MCF 10A (cell line): Measurements from ENCODE around the gene CSNK1G2. TPM values are rescaled to one million over a fixed set of nuclear protein-coding genes. Genes with fewer than 3 reads are reported as not detected.

Experiments
- BruUV-seq: library from RNA; stranded (reverse); fragments of 400-500 nt; replicated peaks from 2 replicates; lab custom pipeline; 2021; lab: Mats Ljungman, UMichigan
- CTCF ChIA-PET: fragments of 300-600 bp; sonication (Branson Sonifier 250); formaldehyde crosslinking; extraction: SDS; loops from one replicate; lab custom pipeline; 2021; ENCODE audit warnings: antibody characterized with exemption, inconsistent platforms; lab: Yijun Ruan, JAX
- POLR2A ChIA-PET: fragments of 300-600, 350-650 bp; sonication (Branson Sonifier 250); formaldehyde crosslinking; extraction: SDS; loops from one replicate; lab custom pipeline; 2020; ENCODE audit warnings: antibody characterized with exemption, inconsistent platforms; lab: Yijun Ruan, JAX
- DNase-seq: peaks from one replicate; pipeline ENCODE4 v3.0.0-alpha.2; 2018; ENCODE audit not compliant: unreplicated experiment
- H3K27ac Mint-ChIP-seq: one replicate; pipeline ENCODE4 v1.8.0; 2022; ENCODE audit warnings: mild to moderate bottlenecking, low read depth, mixed read lengths; ENCODE audit not compliant: unreplicated experiment
- H3K27me3 Mint-ChIP-seq: one replicate; pipeline ENCODE4 v1.8.0; 2022; ENCODE audit warnings: mixed read lengths; ENCODE audit not compliant: insufficient read depth, unreplicated experiment
- H3K36me3 Mint-ChIP-seq: one replicate; pipeline ENCODE4 v1.8.0; 2022; ENCODE audit warnings: mild to moderate bottlenecking, moderate library complexity, mixed read lengths; ENCODE audit not compliant: insufficient read depth, unreplicated experiment
- H3K4me1 Mint-ChIP-seq: one replicate; pipeline ENCODE4 v1.8.0; 2022; ENCODE audit warnings: mixed read lengths; ENCODE audit not compliant: insufficient read depth, unreplicated experiment
- H3K4me3 Mint-ChIP-seq: one replicate; pipeline ENCODE4 v1.8.0; 2022; ENCODE audit warnings: mild to moderate bottlenecking, moderate library complexity, mixed read lengths; ENCODE audit not compliant: unreplicated experiment
- H3K9me3 Mint-ChIP-seq: one replicate; pipeline ENCODE4 v1.8.0; 2022; ENCODE audit warnings: mixed read lengths; ENCODE audit not compliant: unreplicated experiment
- CTCF ChIP-seq: fragments of 200-600 bp; IDR thresholded peaks from one replicate; pipeline ENCODE4 v1.8.0; 2022; ENCODE audit warnings: antibody characterized with exemption, mild to moderate bottlenecking; ENCODE audit not compliant: unreplicated experiment
- intact Hi-C: fragments of 100-400 bp; cut with micrococcal nuclease; formaldehyde crosslinking; loops from 2 replicates; pipeline ENCODE4 v1.14.1; 2022
- total RNA-seq: library from RNA; stranded (reverse); gene quantifications from 2 replicates; pipeline ENCODE4 v1.2.3, GENCODE V29; 2022

Gene CSNK1G2
- total RNA-seq, 1 experiment from 2014 or later = 48.5 TPM

DNA sequence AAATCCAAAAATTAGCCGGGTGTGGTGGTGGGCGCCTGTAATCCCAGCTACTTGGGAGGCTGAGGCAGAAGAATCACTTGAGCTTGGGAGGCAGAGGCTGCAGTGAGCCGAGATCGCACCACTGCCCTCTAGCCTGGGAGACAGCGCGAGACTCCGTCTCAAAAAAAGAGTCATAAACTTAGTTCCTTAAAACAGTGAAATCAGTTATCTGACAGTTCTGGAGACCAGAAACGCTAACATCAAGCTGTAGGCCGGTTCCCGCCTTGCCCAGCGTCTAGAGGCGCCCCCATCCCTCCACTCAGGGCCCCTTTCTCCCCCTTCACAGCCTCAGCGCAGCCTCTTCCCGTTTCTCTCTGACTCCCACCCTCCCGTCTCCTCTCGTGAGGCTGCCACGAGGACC lies 23.8 kb upstream of the CSNK1G2 start:
- BruUV-seq = no TSS peak
- ChIA-PET CTCF (no interaction called here), POLR2A (no interaction called here)
- H3K27me3 Mint-ChIP-seq = no peaks in the 10 kb centered on the region
- intact Hi-C loops = no loop called here
- H3K4me3 Mint-ChIP-seq = no peak overlapping the region
- H3K36me3 Mint-ChIP-seq = peaks cover 45% of the 10 kb centered on the region
- H3K9me3 Mint-ChIP-seq = no peaks in the 10 kb centered on the region
- H3K4me1 Mint-ChIP-seq = no peaks in the 10 kb centered on the region
- no peak for TF ChIP-seq CTCF
- H3K27ac Mint-ChIP-seq = no peak overlapping the region
- DNase-seq = no peak

DNA sequence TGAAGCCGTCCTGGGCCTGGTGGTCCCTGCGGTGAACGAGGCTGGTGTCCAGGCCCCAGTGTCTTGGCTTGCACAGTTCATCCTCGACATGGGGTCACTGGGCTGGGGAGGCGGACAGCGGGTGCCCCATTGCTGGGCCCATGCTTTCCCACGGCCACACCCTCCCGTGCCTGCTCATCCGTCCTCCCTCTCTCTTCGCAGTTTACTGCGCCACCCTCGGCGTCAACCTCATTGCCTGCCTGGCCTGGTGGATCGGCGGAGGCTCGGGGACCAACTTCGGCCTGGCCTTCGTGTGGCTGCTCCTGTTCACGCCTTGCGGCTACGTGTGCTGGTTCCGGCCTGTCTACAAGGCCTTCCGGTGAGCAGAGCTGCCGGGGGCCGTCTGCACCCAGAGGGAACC lies 23.0 kb upstream of the CSNK1G2 start:
- intact Hi-C loops = no loop called here
- ChIA-PET POLR2A (no interaction called here), CTCF (no interaction called here)
- no peak overlapping the region for H3K4me3 Mint-ChIP-seq
- H3K9me3 Mint-ChIP-seq = no peaks in the 10 kb centered on the region
- peaks cover 51% of the 10 kb centered on the region for H3K36me3 Mint-ChIP-seq
- no TSS peak for BruUV-seq
- H3K4me1 Mint-ChIP-seq = no peaks in the 10 kb centered on the region
- no peak for DNase-seq
- H3K27ac Mint-ChIP-seq = no peak overlapping the region
- H3K27me3 Mint-ChIP-seq = no peaks in the 10 kb centered on the region
- TF ChIP-seq CTCF = no peak

GRCh38 chr19:1918975-1919374 lies 22.0 kb upstream of the CSNK1G2 start:
- no peak for TF ChIP-seq CTCF
- no TSS peak for BruUV-seq
- CTCF ChIA-PET = no interaction called here
- Mint-ChIP-seq H3K4me1 (no peaks in the 10 kb centered on the region), H3K9me3 (no peaks in the 10 kb centered on the region), H3K4me3 (no peak overlapping the region), H3K36me3 (peaks cover 57% of the 10 kb centered on the region), H3K27ac (no peak overlapping the region), H3K27me3 (no peaks in the 10 kb centered on the region)
- intact Hi-C loops = no loop called here
- no peak for DNase-seq
- POLR2A ChIA-PET = interaction anchor here (0.9 kb wide), 1 partner anchor 10 kb away, joined by 5 read pairs; no protein-coding TSS in a partner anchor

DNA sequence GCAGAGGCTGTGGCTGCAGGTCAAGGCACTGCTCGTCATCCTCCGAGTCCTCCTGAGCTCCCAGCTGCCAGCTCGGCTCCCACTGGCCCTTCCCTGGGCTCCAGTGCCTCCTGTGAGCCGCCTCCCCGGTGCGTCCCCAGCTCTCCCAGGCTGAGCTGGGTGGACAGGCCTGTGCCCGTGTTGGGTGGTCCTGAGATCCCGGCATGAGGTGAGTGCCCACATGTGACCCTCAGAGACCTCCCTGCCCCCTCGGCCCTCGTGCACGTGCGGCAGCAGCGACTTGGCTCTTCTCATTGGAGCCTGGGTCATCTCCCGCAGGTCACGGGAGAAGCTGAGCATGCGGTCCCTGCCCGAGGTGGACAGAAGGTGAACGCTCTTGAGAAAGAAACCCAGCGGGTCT lies 20.3 kb upstream of the CSNK1G2 start:
- Mint-ChIP-seq H3K27ac (no peak overlapping the region), H3K36me3 (peaks cover 64% of the 10 kb centered on the region), H3K9me3 (no peaks in the 10 kb centered on the region), H3K4me1 (no peaks in the 10 kb centered on the region), H3K27me3 (no peaks in the 10 kb centered on the region), H3K4me3 (no peak overlapping the region)
- no TSS peak for BruUV-seq
- CTCF ChIA-PET = interaction anchor here (0.5 to 1.4 kb wide), 2 partner anchors 9 to 220 kb away, joined by 4 to 6 read pairs; no protein-coding TSS in a partner anchor
- no peak for TF ChIP-seq CTCF
- DNase-seq = no peak
- POLR2A ChIA-PET = interaction anchor here (0.5 kb wide), 1 partner anchor 77 kb away, joined by 3 read pairs; no protein-coding TSS in a partner anchor
- intact Hi-C loops = no loop called here
